ENCODE results near the gene IL1RL2.

DNA sequence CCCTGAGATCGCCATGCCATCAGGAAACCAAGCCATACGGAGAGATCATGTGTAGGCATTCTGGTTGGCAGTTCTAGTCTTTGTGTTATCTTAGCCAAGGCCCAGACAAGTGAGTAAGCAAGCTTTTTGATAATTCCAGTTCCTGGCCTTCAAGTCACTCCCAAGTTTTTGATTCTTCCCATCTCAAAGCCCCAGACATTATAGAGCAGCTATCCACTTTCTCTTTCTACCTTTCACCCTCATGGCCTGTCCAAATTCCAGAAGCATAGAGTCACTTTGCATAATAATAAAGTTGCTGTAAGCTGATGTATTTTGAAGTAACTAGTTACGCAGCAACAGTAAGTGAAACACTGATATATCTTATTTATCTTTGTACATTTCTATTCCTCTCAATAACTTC lies 97.8 kb downstream of the IL1RL2 start:
- TF ChIP-seq, protein P1, sequence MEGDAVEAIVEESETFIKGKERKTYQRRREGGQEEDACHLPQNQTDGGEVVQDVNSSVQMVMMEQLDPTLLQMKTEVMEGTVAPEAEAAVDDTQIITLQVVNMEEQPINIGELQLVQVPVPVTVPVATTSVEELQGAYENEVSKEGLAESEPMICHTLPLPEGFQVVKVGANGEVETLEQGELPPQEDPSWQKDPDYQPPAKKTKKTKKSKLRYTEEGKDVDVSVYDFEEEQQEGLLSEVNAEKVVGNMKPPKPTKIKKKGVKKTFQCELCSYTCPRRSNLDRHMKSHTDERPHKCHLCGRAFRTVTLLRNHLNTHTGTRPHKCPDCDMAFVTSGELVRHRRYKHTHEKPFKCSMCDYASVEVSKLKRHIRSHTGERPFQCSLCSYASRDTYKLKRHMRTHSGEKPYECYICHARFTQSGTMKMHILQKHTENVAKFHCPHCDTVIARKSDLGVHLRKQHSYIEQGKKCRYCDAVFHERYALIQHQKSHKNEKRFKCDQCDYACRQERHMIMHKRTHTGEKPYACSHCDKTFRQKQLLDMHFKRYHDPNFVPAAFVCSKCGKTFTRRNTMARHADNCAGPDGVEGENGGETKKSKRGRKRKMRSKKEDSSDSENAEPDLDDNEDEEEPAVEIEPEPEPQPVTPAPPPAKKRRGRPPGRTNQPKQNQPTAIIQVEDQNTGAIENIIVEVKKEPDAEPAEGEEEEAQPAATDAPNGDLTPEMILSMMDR (conservative IDR thresholded peaks at IDR 0.05; ENCODE audit: low read depth, low read length) = no peak
- TF ChIP-seq EZH2 (IDR thresholded peaks at IDR 0.05; ENCODE audit: low read length, unreplicated experiment) = no peak

All from PC-3 (cell line).